Measurements from ENCODE around the gene IRF2BPL.

Gene IRF2BPL

GRCh38 chr14:77028384-77029231 lies at the start of gene IRF2BPL:
IRF2BPL (minus strand) TSS chr14:77028708; CDS start chr14:77027792, 916 bp downstream.
- peak; percentile 97 for DNase-seq

- DNase-seq = no peak
These were observed 48.5 kb upstream of the IRF2BPL start for GRCh38 chr14:77077040-77077439.

- no peak for DNase-seq
These were observed 47.7 kb upstream of the IRF2BPL start for GRCh38 chr14:77076113-77076631.

- no peak for DNase-seq
These were observed 46.5 kb upstream of the IRF2BPL start for GRCh38 chr14:77074969-77075368.

GRCh38 chr14:77071938-77072388 lies 43.5 kb upstream of the IRF2BPL start:
- DNase-seq = no peak

- DNase-seq = no peak
These were observed 41.0 kb upstream of the IRF2BPL start for GRCh38 chr14:77069551-77069950.

- no peak for DNase-seq
These were observed 40.2 kb upstream of the IRF2BPL start for GRCh38 chr14:77068517-77069200.

GRCh38 chr14:77067632-77068516 lies 39.4 kb upstream of the IRF2BPL start:
- peak; percentile 61 for DNase-seq

- no peak for DNase-seq
These were observed 38.2 kb upstream of the IRF2BPL start for GRCh38 chr14:77066578-77067172.

- no peak for DNase-seq
These were observed 37.5 kb upstream of the IRF2BPL start for GRCh38 chr14:77065851-77066577.

GRCh38 chr14:77064521-77065178 lies 36.1 kb upstream of the IRF2BPL start:
- DNase-seq = no peak

- no peak for DNase-seq
These were observed 35.2 kb upstream of the IRF2BPL start for GRCh38 chr14:77063571-77064171.

- DNase-seq = no peak
These were observed 33.8 kb upstream of the IRF2BPL start for GRCh38 chr14:77062261-77062660.

GRCh38 chr14:77061630-77062257 lies 33.2 kb upstream of the IRF2BPL start:
- DNase-seq = no peak

- peak; percentile 47 for DNase-seq
These were observed 30.9 kb upstream of the IRF2BPL start for GRCh38 chr14:77059276-77059915.

GRCh38 chr14:77058785-77059184 lies 30.3 kb upstream of the IRF2BPL start:
- DNase-seq = no peak

GRCh38 chr14:77058117-77058516 lies 29.6 kb upstream of the IRF2BPL start:
- no peak for DNase-seq

- no peak for DNase-seq
These were observed 27.5 kb upstream of the IRF2BPL start for GRCh38 chr14:77055981-77056380.

GRCh38 chr14:77055306-77055705 lies 26.8 kb upstream of the IRF2BPL start:
- peak; percentile 45 for DNase-seq
